Non-pigmented ciliary epithelial cell (primary cell): ENCODE data around the gene BIVM.
A peak's percentile ranks its signal among the peaks of the same experiment; 100 is the strongest.
"Not testable (repeated sequence)": the region's sequence is repeated elsewhere in the genome, so short reads cannot be mapped to it uniquely, and the experiment has no call there.

Experiments used
- DNase-seq: peaks from one replicate; pipeline ENCODE4 v3.0.0-alpha.2; 2010; ENCODE audit warnings: low read depth

Gene BIVM

GRCh38 chr13:102798581-102799425 lies at the start of gene BIVM, which contains the start of gene POGLUT2:
Gene BIVM (plus strand): TSS chr13:102799119. CDS start chr13:102807268, 8,149 bp downstream.
Gene POGLUT2 (minus strand): TSS chr13:102798976. CDS start chr13:102798670, 306 bp downstream.
- peak; percentile 78 for DNase-seq

GRCh38 chr13:102751886-102752285 lies 47.0 kb upstream of the BIVM start:
- no peak for DNase-seq

- DNase-seq: no peak
Measured at GRCh38 chr13:102757006-102757405, 41.9 kb upstream of the BIVM start.

GRCh38 chr13:102758842-102759241 lies 40.1 kb upstream of the BIVM start:
- no peak for DNase-seq

GRCh38 chr13:102761071-102761470 lies 37.8 kb upstream of the BIVM start:
- DNase-seq: no peak

- DNase-seq: no peak
Measured at GRCh38 chr13:102763741-102764140, 35.2 kb upstream of the BIVM start.

- no peak for DNase-seq
Measured at GRCh38 chr13:102768909-102769308, 30.0 kb upstream of the BIVM start.

- no peak for DNase-seq
Measured at GRCh38 chr13:102769679-102770078, 29.2 kb upstream of the BIVM start.

GRCh38 chr13:102770435-102770834 lies 28.5 kb upstream of the BIVM start:
- DNase-seq: no peak

GRCh38 chr13:102771298-102772041 lies 27.4 kb upstream of the BIVM start:
- no peak for DNase-seq

- no peak for DNase-seq
Measured at GRCh38 chr13:102772042-102772425, 26.9 kb upstream of the BIVM start.

- DNase-seq: no peak
Measured at GRCh38 chr13:102773441-102774213, 25.3 kb upstream of the BIVM start, which contains the start of gene TEX30. Gene TEX30 (minus strand): TSS chr13:102773786. CDS start chr13:102770026, 3,760 bp downstream.

GRCh38 chr13:102774214-102774568 lies 24.7 kb upstream of the BIVM start:
- DNase-seq: no peak

GRCh38 chr13:102774591-102775520 lies 24.1 kb upstream of the BIVM start:
- no peak for DNase-seq

GRCh38 chr13:102776271-102776670 lies 22.6 kb upstream of the BIVM start:
- DNase-seq: no peak

- DNase-seq: no peak
Measured at GRCh38 chr13:102777736-102778135, 21.2 kb upstream of the BIVM start.

GRCh38 chr13:102779436-102780159 lies 19.3 kb upstream of the BIVM start:
- no peak for DNase-seq

- not testable (repeated sequence) for DNase-seq
Measured at GRCh38 chr13:102780656-102781055, 18.3 kb upstream of the BIVM start.

- DNase-seq: no peak
Measured at GRCh38 chr13:102781591-102781990, 17.3 kb upstream of the BIVM start.

GRCh38 chr13:102784483-102784882 lies 14.4 kb upstream of the BIVM start:
- DNase-seq: no peak

- DNase-seq: no peak
Measured at GRCh38 chr13:102788683-102789082, 10.2 kb upstream of the BIVM start.
